A673 (cell line): ENCODE measurements around the gene KLKB1. TPM values are rescaled to one million over a fixed set of nuclear protein-coding genes. Genes with fewer than 3 reads are reported as not detected.

Experiments used
- BruUV-seq: library from RNA; stranded (reverse); fragments of 400-500 nt; replicated peaks from 2 replicates; lab custom pipeline; 2021; lab: Mats Ljungman, UMichigan
- CTCF ChIA-PET: fragments of 300-600 bp; sonication (Branson Sonifier 250); formaldehyde crosslinking; loops from one replicate; lab custom pipeline; 2022; ENCODE audit warnings: antibody characterized with exemption; lab: Charles Lee
- POLR2A ChIA-PET: fragments of 300-600 bp; sonication (Branson Sonifier 250); formaldehyde crosslinking; loops from one replicate; lab custom pipeline; 2022; ENCODE audit warnings: antibody characterized with exemption; ENCODE audit not compliant: low non-redundant PET; lab: Charles Lee
- DNase-seq: peaks from one replicate; pipeline ENCODE4 v3.0.0-alpha.2; 2015; ENCODE audit warnings: low spot score
- H3K27ac ChIP-seq: fragments of 200-600 bp; sonication (generic); 2 replicates; pipeline ENCODE4 v1.5.1; 2016; ENCODE audit warnings: mixed run types, low read depth, mild to moderate bottlenecking, mixed read lengths, antibody characterized with exemption, low read length; ENCODE audit not compliant: poor library complexity, severe bottlenecking
- H3K27me3 ChIP-seq: fragments of 200-600 bp; sonication (generic); replicated peaks from 2 replicates; pipeline ENCODE4 v1.6.1; 2017; ENCODE audit warnings: mixed run types, low read depth, mild to moderate bottlenecking, mixed read lengths, antibody characterized with exemption, low read length; ENCODE audit not compliant: insufficient read depth, poor library complexity
- H3K36me3 ChIP-seq: fragments of 200-600 bp; sonication (generic); 2 replicates; pipeline ENCODE4 v1.6.1; 2016; ENCODE audit warnings: mixed run types, mild to moderate bottlenecking, mixed read lengths, antibody characterized with exemption, low read length; ENCODE audit not compliant: insufficient read depth, poor library complexity, severe bottlenecking
- H3K4me1 ChIP-seq: fragments of 200-600 bp; sonication (generic); 2 replicates; pipeline ENCODE4 v1.6.1; 2017; ENCODE audit warnings: mixed run types, mild to moderate bottlenecking, mixed read lengths, antibody characterized with exemption, low read length; ENCODE audit not compliant: insufficient read depth, poor library complexity, severe bottlenecking
- H3K4me3 ChIP-seq: fragments of 200-600 bp; sonication (generic); 2 replicates; pipeline ENCODE4 v1.5.1; 2016; ENCODE audit warnings: low read depth, mixed run types, mild to moderate bottlenecking, mixed read lengths, low read length; ENCODE audit not compliant: poor library complexity, severe bottlenecking
- H3K9me3 ChIP-seq: fragments of 200-600 bp; sonication (generic); 2 replicates; pipeline ENCODE4 v1.6.1; 2016; ENCODE audit warnings: mixed run types, low read depth, mild to moderate bottlenecking, mixed read lengths, antibody characterized with exemption, low read length; ENCODE audit not compliant: poor library complexity, severe bottlenecking
- EZH2 ChIP-seq: fragments of 200-600 bp; sonication (generic); IDR thresholded peaks from 2 replicates; pipeline ENCODE4 v1.6.1; 2017; ENCODE audit warnings: borderline replicate concordance, low read depth, mild to moderate bottlenecking, mixed read lengths, antibody characterized with exemption, low read length; ENCODE audit not compliant: poor library complexity, severe bottlenecking
- intact Hi-C: fragments of 100-400 bp; cut with micrococcal nuclease; formaldehyde crosslinking; loops from one replicate; pipeline ENCODE4 v1.10.0; 2022; ENCODE audit not compliant: unreplicated experiment
- total RNA-seq: library from RNA; stranded (reverse); gene quantifications from 2 replicates; pipeline ENCODE4 v1.2.3, GENCODE V29; 2021
- TF ChIP-seq, protein P1 (sequence below): fragments of 300-800, 200-600 bp; sonication (generic); conservative IDR thresholded peaks from 2 replicates; pipeline ENCODE4 v1.5.1; 2017; ENCODE audit warnings: low read depth, mild to moderate bottlenecking, antibody characterized with exemption, low read length, moderate library complexity, mixed read lengths

Gene KLKB1
- total RNA-seq, 1 experiment from 2014 or later, result not detected

DNA sequence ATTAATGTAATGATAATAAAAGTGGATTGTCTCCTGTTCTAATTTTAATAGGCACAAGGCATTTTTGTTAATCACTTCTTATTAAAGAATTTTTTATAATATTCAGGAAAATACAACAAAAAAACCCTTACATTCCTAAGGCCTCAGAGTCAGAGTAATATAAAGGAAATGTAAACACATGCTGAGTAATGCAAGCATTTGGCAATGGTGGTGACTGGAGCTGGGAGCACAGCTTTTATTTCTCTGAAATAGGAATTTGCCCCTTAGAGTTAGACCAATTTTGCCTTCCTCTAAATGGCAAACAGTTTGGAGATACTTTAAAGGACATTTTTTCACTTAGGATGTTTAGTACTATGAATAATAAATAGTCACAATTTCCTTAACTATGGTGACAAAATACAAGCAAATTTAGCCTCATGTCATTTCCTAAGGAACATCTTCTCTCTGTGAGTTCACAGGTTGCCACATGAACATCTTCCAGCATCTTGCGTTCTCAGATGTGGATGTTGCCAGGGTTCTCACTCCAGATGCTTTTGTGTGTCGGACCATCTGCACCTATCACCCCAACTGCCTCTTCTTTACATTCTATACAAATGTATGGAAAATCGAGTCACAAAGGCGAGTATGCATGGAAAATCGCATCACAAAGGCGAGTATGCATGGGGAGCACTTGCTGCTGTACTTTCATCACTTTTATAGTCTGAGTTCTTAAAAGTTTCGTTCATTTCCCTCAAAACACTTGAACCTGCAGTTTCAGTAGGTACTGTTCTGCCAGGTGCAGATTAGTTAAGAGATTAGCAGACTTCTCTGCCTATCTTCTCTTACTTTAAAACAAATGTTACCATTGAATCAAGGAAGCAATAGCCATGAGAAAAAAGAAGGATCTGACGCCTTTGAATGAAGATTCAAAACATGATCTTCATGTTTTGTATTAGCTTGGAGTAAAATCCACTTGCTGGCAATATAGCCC, 22.8 kb downstream of the KLKB1 start:
- Histone ChIP-seq H3K9me3 (no peaks in the 10 kb centered on the region), H3K4me3 (no peak overlapping the region), H3K4me1 (no peaks in the 10 kb centered on the region), H3K27ac (no peak overlapping the region), H3K36me3 (no peaks in the 10 kb centered on the region), H3K27me3 (no peaks in the 10 kb centered on the region)
- BruUV-seq, result no TSS peak
- POLR2A ChIA-PET, result no interaction called here
- TF ChIP-seq, protein P1, sequence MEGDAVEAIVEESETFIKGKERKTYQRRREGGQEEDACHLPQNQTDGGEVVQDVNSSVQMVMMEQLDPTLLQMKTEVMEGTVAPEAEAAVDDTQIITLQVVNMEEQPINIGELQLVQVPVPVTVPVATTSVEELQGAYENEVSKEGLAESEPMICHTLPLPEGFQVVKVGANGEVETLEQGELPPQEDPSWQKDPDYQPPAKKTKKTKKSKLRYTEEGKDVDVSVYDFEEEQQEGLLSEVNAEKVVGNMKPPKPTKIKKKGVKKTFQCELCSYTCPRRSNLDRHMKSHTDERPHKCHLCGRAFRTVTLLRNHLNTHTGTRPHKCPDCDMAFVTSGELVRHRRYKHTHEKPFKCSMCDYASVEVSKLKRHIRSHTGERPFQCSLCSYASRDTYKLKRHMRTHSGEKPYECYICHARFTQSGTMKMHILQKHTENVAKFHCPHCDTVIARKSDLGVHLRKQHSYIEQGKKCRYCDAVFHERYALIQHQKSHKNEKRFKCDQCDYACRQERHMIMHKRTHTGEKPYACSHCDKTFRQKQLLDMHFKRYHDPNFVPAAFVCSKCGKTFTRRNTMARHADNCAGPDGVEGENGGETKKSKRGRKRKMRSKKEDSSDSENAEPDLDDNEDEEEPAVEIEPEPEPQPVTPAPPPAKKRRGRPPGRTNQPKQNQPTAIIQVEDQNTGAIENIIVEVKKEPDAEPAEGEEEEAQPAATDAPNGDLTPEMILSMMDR, result no peak
- TF ChIP-seq EZH2, result no peak
- no peak for DNase-seq
- CTCF ChIA-PET, result no interaction called here
- intact Hi-C loops, result no loop called here

DNA sequence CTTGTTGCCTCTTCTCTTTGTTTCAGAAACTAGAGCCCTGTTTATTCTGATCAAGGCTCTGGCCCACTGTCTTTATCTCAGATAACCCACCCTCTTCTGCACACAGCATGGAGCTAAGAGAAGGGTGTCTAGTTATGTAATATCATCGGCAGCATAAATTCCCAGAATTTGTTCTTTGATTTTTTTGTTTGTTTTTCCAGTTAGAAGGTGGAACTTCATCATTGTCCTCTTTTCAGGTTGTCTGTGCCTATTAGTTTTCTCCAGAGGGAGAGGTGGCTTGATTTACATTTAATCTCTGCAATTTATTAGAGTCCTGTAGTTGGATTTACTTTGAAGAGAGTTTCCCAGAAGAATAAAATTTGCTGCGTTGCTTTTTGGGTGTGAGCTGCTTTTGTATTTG, 23.5 kb downstream of the KLKB1 start:
- BruUV-seq, result no TSS peak
- no peak overlapping the region for H3K27ac ChIP-seq
- CTCF ChIA-PET, result no interaction called here
- no peaks in the 10 kb centered on the region for H3K4me1 ChIP-seq
- no peak overlapping the region for H3K4me3 ChIP-seq
- no peaks in the 10 kb centered on the region for H3K9me3 ChIP-seq
- POLR2A ChIA-PET, result no interaction called here
- intact Hi-C loops, result no loop called here
- no peaks in the 10 kb centered on the region for H3K27me3 ChIP-seq
- DNase-seq, result no peak
- H3K36me3 ChIP-seq, result no peaks in the 10 kb centered on the region
- TF ChIP-seq, protein P1, result no peak
- TF ChIP-seq EZH2, result no peak

DNA sequence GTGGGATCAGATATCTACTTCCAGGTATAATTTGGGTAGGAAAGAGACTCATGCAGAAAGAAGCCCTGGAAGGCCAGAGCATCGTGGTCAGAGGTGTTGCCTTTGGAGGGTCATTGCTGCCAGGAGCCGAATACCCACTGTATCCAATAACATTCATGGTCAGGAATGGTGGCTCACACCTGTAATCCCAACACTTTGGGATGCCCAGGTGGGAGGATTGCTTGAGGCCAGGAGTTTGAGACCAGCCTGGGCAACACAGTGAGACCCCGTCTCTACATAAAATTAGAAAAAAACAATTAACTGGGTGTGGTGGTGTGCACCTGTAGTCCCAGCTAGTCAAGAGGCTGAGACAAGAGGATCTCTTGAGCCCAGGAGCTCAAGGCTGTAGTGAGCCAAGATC, 27.8 kb downstream of the KLKB1 start:
- no peak for DNase-seq
- intact Hi-C loops, result no loop called here
- ChIA-PET CTCF (no interaction called here), POLR2A (no interaction called here)
- no peaks in the 10 kb centered on the region for H3K4me1 ChIP-seq
- no peaks in the 10 kb centered on the region for H3K9me3 ChIP-seq
- H3K27me3 ChIP-seq, result no peaks in the 10 kb centered on the region
- no peak for TF ChIP-seq EZH2
- H3K27ac ChIP-seq, result no peak overlapping the region
- BruUV-seq, result no TSS peak
- no peak overlapping the region for H3K4me3 ChIP-seq
- no peaks in the 10 kb centered on the region for H3K36me3 ChIP-seq
